ENCODE results near the gene FBLN2.
A peak's percentile ranks its signal among the peaks of the same experiment; 100 is the strongest.

The FBLN2 gene

DNA sequence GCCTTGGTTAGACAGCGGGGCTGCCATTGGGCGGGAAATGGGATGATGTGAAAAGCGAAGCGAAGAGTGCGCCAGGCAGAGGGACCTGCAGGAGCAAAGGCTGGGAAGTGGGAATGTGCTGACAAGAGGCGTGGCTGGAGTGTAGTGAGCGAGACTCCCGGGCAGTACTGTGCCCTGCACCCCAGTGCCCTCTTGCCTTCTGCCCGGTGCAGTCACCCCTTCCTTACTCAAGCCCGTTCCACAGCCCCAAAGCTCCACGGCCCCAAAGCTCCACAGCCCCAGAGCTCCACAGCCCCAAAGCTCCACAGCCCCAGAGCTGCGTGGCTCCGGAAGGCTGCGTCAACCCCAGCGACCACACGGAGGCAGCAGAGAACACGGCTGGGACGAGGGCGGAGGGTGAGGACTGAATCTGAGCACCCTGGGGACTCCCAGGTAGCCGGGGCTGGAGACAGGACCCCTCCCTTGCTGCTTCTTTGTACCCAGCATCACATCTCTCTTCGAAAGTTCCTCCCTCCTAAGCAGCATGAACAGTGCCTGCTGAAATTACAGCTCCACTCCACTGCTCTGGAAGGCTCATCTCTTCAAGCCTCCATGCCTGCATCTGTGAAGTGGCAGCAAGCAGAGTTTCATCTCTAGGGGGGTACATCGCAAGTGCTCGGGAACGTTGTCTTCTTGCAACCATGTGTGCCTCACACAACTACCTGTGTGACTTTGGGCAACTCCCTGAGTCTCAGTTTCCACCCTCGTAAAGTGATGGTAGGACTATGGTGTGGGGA, 108.9 kb downstream of the FBLN2 start:
- no peak overlapping the region for H3K27ac ChIP-seq
- no peaks in the 10 kb centered on the region for H3K9me3 ChIP-seq
- no peak overlapping the region for H3K4me3 ChIP-seq
- intact Hi-C loops (cut with DNase I; ENCODE audit: low total_unique reads), result no loop called here
- H3K27me3 ChIP-seq, result peaks cover 0 to 83% of the 10 kb centered on the region in 2 donors
- peaks cover 0 to 9% (median 7%) of the 10 kb centered on the region in 4 donors for H3K4me1 ChIP-seq
- no peaks in the 10 kb centered on the region for H3K36me3 ChIP-seq
- TF ChIP-seq, protein P1, sequence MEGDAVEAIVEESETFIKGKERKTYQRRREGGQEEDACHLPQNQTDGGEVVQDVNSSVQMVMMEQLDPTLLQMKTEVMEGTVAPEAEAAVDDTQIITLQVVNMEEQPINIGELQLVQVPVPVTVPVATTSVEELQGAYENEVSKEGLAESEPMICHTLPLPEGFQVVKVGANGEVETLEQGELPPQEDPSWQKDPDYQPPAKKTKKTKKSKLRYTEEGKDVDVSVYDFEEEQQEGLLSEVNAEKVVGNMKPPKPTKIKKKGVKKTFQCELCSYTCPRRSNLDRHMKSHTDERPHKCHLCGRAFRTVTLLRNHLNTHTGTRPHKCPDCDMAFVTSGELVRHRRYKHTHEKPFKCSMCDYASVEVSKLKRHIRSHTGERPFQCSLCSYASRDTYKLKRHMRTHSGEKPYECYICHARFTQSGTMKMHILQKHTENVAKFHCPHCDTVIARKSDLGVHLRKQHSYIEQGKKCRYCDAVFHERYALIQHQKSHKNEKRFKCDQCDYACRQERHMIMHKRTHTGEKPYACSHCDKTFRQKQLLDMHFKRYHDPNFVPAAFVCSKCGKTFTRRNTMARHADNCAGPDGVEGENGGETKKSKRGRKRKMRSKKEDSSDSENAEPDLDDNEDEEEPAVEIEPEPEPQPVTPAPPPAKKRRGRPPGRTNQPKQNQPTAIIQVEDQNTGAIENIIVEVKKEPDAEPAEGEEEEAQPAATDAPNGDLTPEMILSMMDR (IDR thresholded peaks at IDR 0.05), result peak; percentile 65 to 76
- DNase-seq, result no peak

DNA sequence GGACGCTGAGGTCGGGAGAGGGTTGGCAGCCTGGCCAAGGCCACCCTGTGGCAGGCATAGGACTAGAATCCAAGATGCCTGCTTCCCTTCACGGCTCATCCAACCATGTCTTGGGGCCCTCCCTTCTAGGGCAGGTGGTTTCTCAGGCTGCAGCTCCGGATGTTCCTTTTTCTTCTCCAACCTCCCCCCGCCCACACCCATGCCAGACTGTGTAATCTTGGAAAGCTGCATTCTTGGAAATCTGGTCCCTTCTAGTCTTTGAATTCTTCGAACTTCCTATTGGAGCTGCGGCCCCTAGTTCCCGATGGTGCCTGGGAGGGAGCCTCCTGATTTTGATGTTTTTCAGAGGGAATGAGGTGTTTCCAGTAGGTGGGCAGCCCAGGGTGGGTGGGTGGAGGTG, 109.8 kb downstream of the FBLN2 start:
- TF ChIP-seq, protein P1 (IDR thresholded peaks at IDR 0.05), result no peak
- peaks cover 0 to 9% (median 7%) of the 10 kb centered on the region in 4 donors for H3K4me1 ChIP-seq
- intact Hi-C loops (cut with DNase I; ENCODE audit: low total_unique reads), result no loop called here
- no peak overlapping the region for H3K4me3 ChIP-seq
- no peaks in the 10 kb centered on the region for H3K36me3 ChIP-seq
- H3K27me3 ChIP-seq, result peaks cover 0 to 82% of the 10 kb centered on the region in 2 donors
- no peak for DNase-seq
- H3K27ac ChIP-seq, result no peak overlapping the region
- H3K9me3 ChIP-seq, result no peaks in the 10 kb centered on the region

DNA sequence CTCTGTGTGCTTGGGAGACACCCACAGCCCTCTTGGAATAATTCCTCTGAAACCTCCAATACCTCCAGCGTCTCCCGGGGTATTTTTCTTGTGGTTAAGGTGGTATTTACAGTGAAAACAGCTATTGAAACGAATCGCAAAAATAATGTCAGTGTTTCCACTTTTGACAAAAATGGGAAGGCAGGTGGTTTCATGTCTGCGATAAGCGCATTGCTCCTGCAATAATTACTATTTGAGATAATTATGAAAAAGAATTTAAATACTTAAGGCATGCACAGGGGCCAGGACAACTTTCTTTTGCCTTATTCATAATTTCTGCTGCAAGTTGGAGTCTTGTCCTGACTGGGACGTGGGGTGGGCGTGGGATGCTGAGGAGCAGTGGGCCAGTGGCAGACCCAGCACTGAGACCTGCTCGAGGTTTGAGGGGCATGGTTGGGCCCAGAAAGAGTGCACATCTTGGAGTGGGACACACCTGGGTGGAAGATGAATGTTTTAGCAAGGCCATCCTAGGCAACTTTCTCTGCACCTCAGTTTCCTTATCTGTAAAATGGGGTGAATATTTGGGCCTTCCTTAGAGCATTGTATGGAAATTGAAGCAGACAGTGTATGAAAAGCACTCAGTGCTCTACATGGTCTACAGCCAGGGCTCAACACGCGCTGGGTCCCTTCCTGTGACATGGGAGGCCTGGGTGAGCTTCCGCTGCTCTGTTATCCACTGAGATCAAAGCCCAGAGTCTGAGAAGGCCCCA, 110.5 kb downstream of the FBLN2 start:
- Histone ChIP-seq H3K9me3 (no peaks in the 10 kb centered on the region), H3K36me3 (no peaks in the 10 kb centered on the region), H3K27me3 (peaks cover 0 to 82% of the 10 kb centered on the region in 2 donors), H3K4me3 (no peak overlapping the region), H3K27ac (no peak overlapping the region), H3K4me1 (peaks cover 0 to 9% (median 7%) of the 10 kb centered on the region in 4 donors)
- no peak for DNase-seq
- TF ChIP-seq, protein P1 (IDR thresholded peaks at IDR 0.05), result no peak
- intact Hi-C loops (cut with DNase I; ENCODE audit: low total_unique reads), result no loop called here

DNA sequence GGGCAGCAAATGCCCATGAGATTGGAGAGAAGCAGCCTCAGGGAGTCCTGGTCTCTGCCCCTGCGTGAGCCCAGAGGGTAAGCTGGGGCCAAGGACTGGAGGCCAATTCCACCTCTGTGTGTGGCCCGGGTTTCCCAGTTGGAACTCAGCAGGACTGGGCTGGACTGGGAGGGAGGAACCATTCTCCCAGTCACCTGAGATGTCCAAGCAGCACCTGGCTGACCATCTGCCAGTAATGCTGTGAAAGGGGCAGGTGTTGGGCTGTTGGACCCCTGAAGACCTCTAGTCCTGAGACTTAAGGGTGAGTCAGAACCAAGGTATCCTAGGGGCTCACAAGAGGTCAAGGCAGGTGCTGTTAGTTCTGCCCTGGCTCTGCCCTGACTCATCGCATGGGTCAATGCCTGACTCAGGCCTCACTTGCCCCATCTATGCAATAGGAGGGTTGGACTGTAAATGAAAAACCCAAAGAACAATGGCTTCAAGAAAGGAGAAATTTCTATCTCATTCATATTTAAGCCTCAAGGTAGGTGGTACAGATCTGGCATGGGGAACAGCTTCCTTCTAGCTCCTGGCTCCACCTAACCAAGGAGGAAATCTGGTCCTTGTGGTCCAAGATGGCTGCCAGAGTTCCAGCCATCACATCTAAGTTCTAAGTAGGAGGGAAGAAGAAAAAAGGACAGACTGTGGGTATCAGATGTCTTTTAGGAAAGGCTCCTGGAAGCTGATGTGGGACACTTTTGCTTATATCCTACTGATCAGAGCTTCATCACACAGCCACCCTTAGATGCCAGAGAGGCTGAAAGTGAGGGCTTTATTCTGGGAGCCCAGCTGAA, 111.3 kb downstream of the FBLN2 start:
- intact Hi-C loops (cut with DNase I; ENCODE audit: low total_unique reads), result no loop called here
- Histone ChIP-seq H3K36me3 (no peaks in the 10 kb centered on the region), H3K9me3 (no peaks in the 10 kb centered on the region), H3K27me3 (peaks cover 0 to 81% of the 10 kb centered on the region in 2 donors), H3K27ac (no peak overlapping the region), H3K4me3 (no peak overlapping the region), H3K4me1 (peaks cover 0 to 4% (median 3%) of the 10 kb centered on the region in 4 donors)
- TF ChIP-seq, protein P1 (IDR thresholded peaks at IDR 0.05), result no peak
- DNase-seq, result no peak

DNA sequence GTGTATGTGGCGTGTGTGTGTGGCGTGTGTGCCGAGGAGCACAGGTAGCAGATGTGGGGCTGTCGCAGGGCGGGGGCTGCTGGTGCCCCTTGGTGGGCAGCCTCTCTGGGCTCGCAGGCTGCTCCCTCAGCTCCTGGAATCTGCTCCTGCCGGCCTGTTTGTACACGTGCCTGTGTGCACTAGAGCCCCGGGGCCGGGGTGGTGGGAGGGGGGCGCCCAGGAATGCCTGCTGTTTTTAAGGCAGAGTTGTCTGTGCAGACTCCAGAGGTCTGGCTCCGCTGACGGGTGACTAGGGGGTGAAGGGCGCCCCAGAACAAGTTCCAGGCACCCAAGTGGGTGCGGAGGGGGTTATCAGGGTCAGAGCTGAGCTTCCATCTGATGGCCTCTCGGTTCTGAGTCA, 112.2 kb downstream of the FBLN2 start:
- TF ChIP-seq, protein P1 (IDR thresholded peaks at IDR 0.05), result no peak
- intact Hi-C loops (cut with DNase I; ENCODE audit: low total_unique reads), result no loop called here
- Histone ChIP-seq H3K27me3 (peaks cover 0 to 81% of the 10 kb centered on the region in 2 donors), H3K36me3 (no peaks in the 10 kb centered on the region), H3K4me3 (no peak overlapping the region), H3K9me3 (no peaks in the 10 kb centered on the region), H3K27ac (no peak overlapping the region), H3K4me1 (peaks cover 0 to 2% (median 0%) of the 10 kb centered on the region in 4 donors)
- no peak for DNase-seq

Data from tibial artery (tissue), 4 donors.